Muscle layer of duodenum (tissue), 2 donors: ENCODE data around the gene NEGR1.

ENCODE experiments used
- H3K27ac ChIP-seq: one replicate; pipeline ENCODE4 v1.7.0; 2013; ENCODE audit warnings: mild to moderate bottlenecking, low read length
- H3K27me3 ChIP-seq: one replicate; pipeline ENCODE4 v1.7.0; 2013; ENCODE audit warnings: low read depth, mild to moderate bottlenecking, control low read depth, low read length
- H3K36me3 ChIP-seq, 2 donors: one replicate each; pipeline ENCODE4 v1.7.0; 2013; ENCODE audit warnings: low read length in 2 of 2, control low read depth in 1 of 2, mild to moderate bottlenecking in 1 of 2; ENCODE audit not compliant: insufficient read depth in 2 of 2, control insufficient read depth in 1 of 2
- H3K4me1 ChIP-seq, 2 donors: one replicate each; pipeline ENCODE4 v1.7.0; 2013; ENCODE audit warnings: low read length in 2 of 2, mild to moderate bottlenecking in 2 of 2, control low read depth in 1 of 2, moderate library complexity in 1 of 2; ENCODE audit not compliant: insufficient read depth in 2 of 2, control insufficient read depth in 1 of 2
- H3K4me3 ChIP-seq, 2 donors: one replicate each; pipeline ENCODE4 v1.7.0; 2013; ENCODE audit warnings: low read length in 2 of 2, low read depth in 1 of 2, mild to moderate bottlenecking in 1 of 2
- H3K9me3 ChIP-seq, 2 donors: one replicate each; pipeline ENCODE4 v1.7.0; 2013; ENCODE audit warnings: low read length in 2 of 2, control low read depth in 1 of 2, mild to moderate bottlenecking in 1 of 2; ENCODE audit not compliant: control insufficient read depth in 1 of 2
- donor health status: healthy.

Gene NEGR1

GRCh38 chr1:71562298-71562697, 720.0 kb downstream of the NEGR1 start:
- H3K4me3 ChIP-seq, result no peak overlapping the region
- peaks cover 0 to 12% of the 10 kb centered on the region in 2 donors for H3K4me1 ChIP-seq
- H3K27me3 ChIP-seq, result no peaks in the 10 kb centered on the region
- no peak overlapping the region for H3K27ac ChIP-seq
- H3K9me3 ChIP-seq, result no peaks in the 10 kb centered on the region
- H3K36me3 ChIP-seq, result no peaks in the 10 kb centered on the region

- Histone ChIP-seq H3K36me3 (no peaks in the 10 kb centered on the region), H3K4me3 (no peak overlapping the region), H3K27ac (no peak overlapping the region), H3K27me3 (no peaks in the 10 kb centered on the region), H3K4me1 (peaks cover 0 to 12% of the 10 kb centered on the region in 2 donors), H3K9me3 (no peaks in the 10 kb centered on the region)
Observed at GRCh38 chr1:71561729-71562128, 720.6 kb downstream of the NEGR1 start.

GRCh38 chr1:71561206-71561605, 721.1 kb downstream of the NEGR1 start:
- Histone ChIP-seq H3K4me1 (peaks cover 0 to 12% of the 10 kb centered on the region in 2 donors), H3K4me3 (no peak overlapping the region), H3K9me3 (no peaks in the 10 kb centered on the region), H3K36me3 (no peaks in the 10 kb centered on the region), H3K27ac (no peak overlapping the region), H3K27me3 (no peaks in the 10 kb centered on the region)

- no peak overlapping the region for H3K4me3 ChIP-seq
- H3K27ac ChIP-seq, result no peak overlapping the region
- no peaks in the 10 kb centered on the region for H3K36me3 ChIP-seq
- peaks cover 0 to 9% of the 10 kb centered on the region in 2 donors for H3K4me1 ChIP-seq
- no peaks in the 10 kb centered on the region for H3K9me3 ChIP-seq
- no peaks in the 10 kb centered on the region for H3K27me3 ChIP-seq
Observed at GRCh38 chr1:71559880-71560279, 722.5 kb downstream of the NEGR1 start.

- no peak overlapping the region for H3K4me3 ChIP-seq
- no peaks in the 10 kb centered on the region for H3K27me3 ChIP-seq
- H3K36me3 ChIP-seq, result no peaks in the 10 kb centered on the region
- no peak overlapping the region for H3K27ac ChIP-seq
- no peaks in the 10 kb centered on the region for H3K9me3 ChIP-seq
- peaks cover 0 to 9% of the 10 kb centered on the region in 2 donors for H3K4me1 ChIP-seq
Observed at GRCh38 chr1:71557138-71557537, 725.2 kb downstream of the NEGR1 start.

GRCh38 chr1:71548398-71548890, 733.9 kb downstream of the NEGR1 start:
- no peaks in the 10 kb centered on the region for H3K27me3 ChIP-seq
- H3K9me3 ChIP-seq, result no peaks in the 10 kb centered on the region
- H3K36me3 ChIP-seq, result no peaks in the 10 kb centered on the region
- H3K4me1 ChIP-seq, result no peaks in the 10 kb centered on the region
- no peak overlapping the region for H3K4me3 ChIP-seq
- no peak overlapping the region for H3K27ac ChIP-seq

- no peaks in the 10 kb centered on the region for H3K27me3 ChIP-seq
- no peak overlapping the region for H3K4me3 ChIP-seq
- H3K4me1 ChIP-seq, result no peaks in the 10 kb centered on the region
- H3K27ac ChIP-seq, result no peak overlapping the region
- H3K36me3 ChIP-seq, result no peaks in the 10 kb centered on the region
- H3K9me3 ChIP-seq, result no peaks in the 10 kb centered on the region
Observed at GRCh38 chr1:71542155-71542554, 740.2 kb downstream of the NEGR1 start.

GRCh38 chr1:71533950-71534349, 748.4 kb downstream of the NEGR1 start:
- no peak overlapping the region for H3K4me3 ChIP-seq
- H3K36me3 ChIP-seq, result no peaks in the 10 kb centered on the region
- no peak overlapping the region for H3K27ac ChIP-seq
- no peaks in the 10 kb centered on the region for H3K27me3 ChIP-seq
- no peaks in the 10 kb centered on the region for H3K4me1 ChIP-seq
- no peaks in the 10 kb centered on the region for H3K9me3 ChIP-seq

- Histone ChIP-seq H3K4me3 (no peak overlapping the region), H3K36me3 (no peaks in the 10 kb centered on the region), H3K4me1 (no peaks in the 10 kb centered on the region), H3K27ac (no peak overlapping the region), H3K27me3 (no peaks in the 10 kb centered on the region), H3K9me3 (no peaks in the 10 kb centered on the region)
Observed at GRCh38 chr1:71532343-71532742, 750.0 kb downstream of the NEGR1 start.

- H3K9me3 ChIP-seq, result no peaks in the 10 kb centered on the region
- H3K27me3 ChIP-seq, result no peaks in the 10 kb centered on the region
- H3K4me1 ChIP-seq, result no peaks in the 10 kb centered on the region
- H3K4me3 ChIP-seq, result no peak overlapping the region
- no peaks in the 10 kb centered on the region for H3K36me3 ChIP-seq
- H3K27ac ChIP-seq, result no peak overlapping the region
Observed at GRCh38 chr1:71526824-71527223, 755.5 kb downstream of the NEGR1 start.

GRCh38 chr1:71522721-71523120, 759.6 kb downstream of the NEGR1 start:
- H3K27me3 ChIP-seq, result no peaks in the 10 kb centered on the region
- no peaks in the 10 kb centered on the region for H3K36me3 ChIP-seq
- no peaks in the 10 kb centered on the region for H3K9me3 ChIP-seq
- H3K27ac ChIP-seq, result no peak overlapping the region
- no peak overlapping the region for H3K4me3 ChIP-seq
- no peaks in the 10 kb centered on the region for H3K4me1 ChIP-seq

- no peak overlapping the region for H3K27ac ChIP-seq
Observed at GRCh38 chr1:71521655-71522264, 760.6 kb downstream of the NEGR1 start.

More at GRCh38 chr1:71521655-71522264, 760.6 kb downstream of the NEGR1 start:
- H3K36me3 ChIP-seq, result no peaks in the 10 kb centered on the region
- no peaks in the 10 kb centered on the region for H3K4me1 ChIP-seq
- no peaks in the 10 kb centered on the region for H3K27me3 ChIP-seq
- H3K4me3 ChIP-seq, result no peak overlapping the region
- no peaks in the 10 kb centered on the region for H3K9me3 ChIP-seq
